CD4-positive, CD25-positive, alpha-beta regulatory T cell (primary cell): ENCODE results near the gene IFNG. TPM values are rescaled to one million over a fixed set of nuclear protein-coding genes. Genes with fewer than 3 reads are reported as not detected.
"Not testable (repeated sequence)": the region's sequence is repeated elsewhere in the genome, so short reads cannot be mapped to it uniquely, and the experiment has no call there.

Experiments
- ATAC-seq, 2 donors: fragments of 150-1000 bp; cut with Tn5 transposase; one replicate each; pipeline ENCODE4 v1.10.0; 2021; ENCODE audit warnings: low read depth in 2 of 2, moderate number of reproducible peaks in 2 of 2, moderate library complexity in 1 of 2
- DNase-seq, 3 donors: peaks; one replicate each; pipeline versions ENCODE4 v3.0.0 to v3.0.0-alpha.2; 2012 to 2022; ENCODE audit warnings: mixed read lengths in 1 of 3
- H3K27ac ChIP-seq: one replicate; pipeline ENCODE4 v1.7.0; 2013; ENCODE audit warnings: mild to moderate bottlenecking, low read length; ENCODE audit not compliant: insufficient read depth, poor library complexity, severe bottlenecking
- H3K27me3 ChIP-seq: one replicate; pipeline ENCODE4 v1.7.0; 2013; ENCODE audit warnings: low read length; ENCODE audit not compliant: control insufficient read depth, insufficient read depth
- H3K36me3 ChIP-seq: one replicate; pipeline ENCODE4 v1.7.0; 2013; ENCODE audit warnings: mild to moderate bottlenecking, low read length, moderate library complexity; ENCODE audit not compliant: control insufficient read depth, insufficient read depth
- H3K4me1 ChIP-seq: 2 replicates; pipeline ENCODE4 v1.7.0; 2013; ENCODE audit warnings: mild to moderate bottlenecking, low read length; ENCODE audit not compliant: insufficient read depth, control insufficient read depth, poor library complexity, severe bottlenecking
- H3K4me3 ChIP-seq: one replicate; pipeline ENCODE4 v1.7.0; 2013; ENCODE audit warnings: low read depth, mild to moderate bottlenecking, low read length, moderate library complexity
- H3K9me3 ChIP-seq, 2 experiments: 1 replicate in 1 of 2; 2 replicates in 1 of 2; pipeline ENCODE4 v1.7.0; 2013; ENCODE audit warnings: low read length in 2 of 2, mild to moderate bottlenecking in 1 of 2, moderate library complexity in 1 of 2; ENCODE audit not compliant: control insufficient read depth in 2 of 2
- H3K27ac Mint-ChIP-seq, 3 donors: one replicate each; pipeline ENCODE4 v1.8.0; 2020 to 2022; ENCODE audit warnings: mild to moderate bottlenecking in 3 of 3, mixed read lengths in 3 of 3, moderate library complexity in 2 of 3
- H3K27me3 Mint-ChIP-seq: one replicate; pipeline ENCODE4 v1.8.0; 2022; ENCODE audit warnings: mild to moderate bottlenecking, mixed read lengths
- H3K36me3 Mint-ChIP-seq: one replicate; pipeline ENCODE4 v1.8.0; 2020; ENCODE audit warnings: mixed read lengths
- H3K4me1 Mint-ChIP-seq, 4 donors: one replicate each; pipeline ENCODE4 v1.8.0; 2020 to 2022; ENCODE audit warnings: mixed read lengths in 4 of 4, mild to moderate bottlenecking in 1 of 4
- H3K4me3 Mint-ChIP-seq, 4 donors: one replicate each; pipeline ENCODE4 v1.8.0; 2020 to 2022; ENCODE audit warnings: mild to moderate bottlenecking in 4 of 4, mixed read lengths in 4 of 4, moderate library complexity in 3 of 4
- H3K9me3 Mint-ChIP-seq, 7 donors: one replicate each; pipeline ENCODE4 v1.8.0; 2020 to 2022; ENCODE audit warnings: mixed read lengths in 7 of 7, mild to moderate bottlenecking in 3 of 7, moderate library complexity in 2 of 7
- polyA plus RNA-seq, 4 donors: library from polyadenylated mRNA; unstranded; fragments of 300-500 nt; fragmentation: Illumina TruSeq; gene quantifications; one replicate each; pipeline ENCODE4 v1.2.3, GENCODE V29; 2021
- total RNA-seq: library from RNA; stranded (reverse); gene quantifications from one replicate; pipeline ENCODE4 v1.2.3, GENCODE V29; 2022

Gene IFNG
- total RNA-seq (15.0 TPM), polyA plus RNA-seq (1 to 10 TPM in 1 of 4 donors, under 1 TPM in 3; 0.83 to 3.2 (median 0.89) TPM)

DNA sequence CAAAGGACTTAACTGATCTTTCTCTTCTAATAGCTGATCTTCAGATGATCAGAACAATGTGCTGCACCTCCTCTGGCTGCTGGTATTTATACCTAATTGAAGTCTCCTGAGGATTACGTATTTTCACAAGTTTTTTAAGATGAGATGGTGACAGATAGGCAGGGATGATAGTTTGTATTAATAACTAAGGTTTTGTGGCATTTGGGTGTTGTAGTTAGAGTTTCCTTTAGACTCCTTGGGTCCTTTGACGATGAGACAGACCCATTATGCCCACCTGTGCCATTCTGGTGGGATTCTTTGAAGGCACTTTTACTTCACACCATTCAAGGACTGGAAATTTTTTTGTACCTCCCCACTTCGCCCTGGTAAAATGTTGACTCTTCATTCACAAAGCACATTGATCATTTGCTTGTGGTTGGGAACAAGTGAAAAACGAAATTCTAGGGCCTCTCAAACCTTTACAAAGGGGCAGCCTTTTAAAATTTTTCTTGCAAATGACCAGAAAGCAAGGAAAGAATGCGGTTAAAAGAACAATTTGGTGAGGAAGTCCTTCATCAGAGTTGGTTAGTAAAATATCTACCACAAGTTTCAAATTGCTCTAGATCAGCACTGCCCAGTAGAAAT, at the start of gene IFNG:
TSS of gene IFNG (minus strand) at position 60 of the 624 bp plus-strand sequence. CDS start 125 bp downstream, outside the sequence.
- Histone ChIP-seq H3K4me1 (no peaks in the 10 kb centered on the region), H3K36me3 (no peaks in the 10 kb centered on the region), H3K4me3 (peak within 1 kb of the TSS; percentile 21), H3K9me3 (no peaks in the 10 kb centered on the region), H3K27ac (peak within 1 kb of the TSS; percentile 34), H3K27me3 (peaks cover 4% of the 10 kb centered on the region)
- H3K9me3 Mint-ChIP-seq: no peaks in the 10 kb centered on the region
- no peaks in the 10 kb centered on the region for H3K36me3 Mint-ChIP-seq
- DNase-seq (peak in 1 of 3 donors; percentile 13), ATAC-seq (peak in 1 of 2 donors; percentile 20)
- H3K4me1 Mint-ChIP-seq: peaks cover 0 to 18% (median 9%) of the 10 kb centered on the region in 4 donors
- H3K27me3 Mint-ChIP-seq: no peaks in the 10 kb centered on the region
- peak within 1 kb of the TSS in 1 of 4 donors; percentile 47 for H3K4me3 Mint-ChIP-seq
- H3K27ac Mint-ChIP-seq: no peak within 1 kb of the TSS

DNA sequence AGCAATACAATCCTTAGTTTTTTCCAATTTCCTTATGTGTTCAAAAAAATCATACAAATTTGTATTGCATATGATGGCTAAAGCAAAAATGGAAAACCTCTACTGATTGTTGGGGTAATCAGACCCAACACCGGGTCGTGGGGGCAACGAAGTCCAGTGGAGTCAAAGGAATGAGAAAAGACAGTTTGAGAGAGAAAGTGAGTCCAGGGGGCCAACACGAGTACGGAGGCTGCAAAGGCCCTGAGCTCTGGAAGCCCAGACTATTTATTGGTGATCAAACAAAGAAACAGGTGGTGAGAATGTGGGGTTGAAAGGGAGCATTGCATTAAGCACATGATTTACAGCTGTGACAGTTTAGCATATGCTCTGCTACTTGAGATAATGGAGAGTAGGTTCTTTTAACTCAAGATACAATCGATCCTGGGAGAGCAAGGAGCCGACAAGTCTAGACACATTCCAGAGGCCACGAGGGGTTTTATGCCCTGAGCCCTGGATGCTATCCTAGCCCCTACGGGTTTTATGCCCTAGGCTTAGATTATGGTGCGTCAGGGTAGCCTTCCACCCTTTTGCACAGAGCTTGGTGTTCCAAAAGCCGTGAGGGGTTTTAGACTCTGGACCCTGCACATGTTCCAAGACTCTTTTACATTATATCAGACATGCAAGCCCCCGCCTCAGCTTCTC, 49.6 kb upstream of the IFNG start:
- H3K36me3 Mint-ChIP-seq, H3K9me3 Mint-ChIP-seq, H3K9me3 ChIP-seq, H3K27ac Mint-ChIP-seq, H3K4me1 ChIP-seq, H3K4me3 ChIP-seq, H3K36me3 ChIP-seq, H3K4me3 Mint-ChIP-seq, H3K27ac ChIP-seq, ATAC-seq, DNase-seq: not testable (repeated sequence)
- H3K27me3 Mint-ChIP-seq: peaks cover 56% of the 10 kb centered on the region
- H3K27me3 ChIP-seq: peaks cover 19% of the 10 kb centered on the region
- H3K4me1 Mint-ChIP-seq: peaks cover 0 to 12% (median 9%) of the 10 kb centered on the region in 4 donors

DNA sequence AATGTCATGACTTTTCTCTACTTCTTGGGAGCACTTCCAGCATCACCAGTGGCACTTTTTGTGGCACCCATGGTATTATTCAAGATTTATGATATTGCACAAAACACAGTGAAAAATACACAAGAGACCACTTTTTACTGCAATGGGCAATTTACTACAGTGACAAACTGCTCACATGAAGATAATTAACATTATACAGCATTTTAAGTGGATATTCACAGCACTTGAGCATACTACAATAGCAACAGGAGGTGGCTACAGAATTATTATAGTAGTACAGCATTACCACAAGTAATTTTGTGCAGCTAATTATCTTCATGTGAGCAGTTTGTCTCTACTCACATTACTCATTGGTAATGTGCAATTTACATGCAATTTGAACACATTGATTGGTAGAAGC, 47.7 kb upstream of the IFNG start:
- Mint-ChIP-seq H3K4me1 (peaks cover 16 to 27% (median 18%) of the 10 kb centered on the region in 4 donors), H3K27me3 (peaks cover 37% of the 10 kb centered on the region), H3K27ac (no peak overlapping the region), H3K9me3 (no peaks in the 10 kb centered on the region), H3K4me3 (no peak overlapping the region), H3K36me3 (no peaks in the 10 kb centered on the region)
- Histone ChIP-seq H3K4me1 (peaks cover 12% of the 10 kb centered on the region), H3K9me3 (no peaks in the 10 kb centered on the region), H3K27ac (no peak overlapping the region), H3K36me3 (no peaks in the 10 kb centered on the region), H3K4me3 (no peak overlapping the region), H3K27me3 (peaks cover 16% of the 10 kb centered on the region)
- ATAC-seq (no peak), DNase-seq (no peak)

DNA sequence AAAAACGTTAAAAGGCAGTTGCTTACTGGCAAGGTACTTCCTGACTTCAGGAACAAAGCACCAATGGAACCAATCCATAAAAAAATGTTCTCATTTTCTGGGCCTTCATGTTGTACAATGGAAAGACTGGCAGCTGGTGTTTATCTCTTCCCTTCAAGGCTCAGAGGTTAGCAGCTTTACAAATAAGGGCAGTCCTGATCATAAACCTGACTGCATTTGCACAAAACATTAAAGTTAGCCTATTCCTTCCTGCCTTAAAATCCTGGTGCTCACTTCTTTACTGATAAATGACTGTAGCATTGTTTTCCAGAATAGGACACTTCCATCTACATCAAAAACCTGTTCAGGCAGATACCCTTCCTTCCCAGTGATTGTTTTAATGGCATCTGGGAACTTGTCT, 46.9 kb upstream of the IFNG start:
- H3K4me1 ChIP-seq: peaks cover 12% of the 10 kb centered on the region
- H3K4me1 Mint-ChIP-seq: peaks cover 14 to 23% (median 16%) of the 10 kb centered on the region in 4 donors
- peaks cover 15% of the 10 kb centered on the region for H3K27me3 ChIP-seq
- H3K27ac ChIP-seq: no peak overlapping the region
- H3K4me3 ChIP-seq: no peak overlapping the region
- H3K9me3 ChIP-seq: no peaks in the 10 kb centered on the region
- DNase-seq: no peak
- H3K27ac Mint-ChIP-seq: no peak overlapping the region
- no peaks in the 10 kb centered on the region for H3K9me3 Mint-ChIP-seq
- H3K36me3 ChIP-seq: no peaks in the 10 kb centered on the region
- ATAC-seq: no peak
- no peak overlapping the region for H3K4me3 Mint-ChIP-seq
- H3K36me3 Mint-ChIP-seq: no peaks in the 10 kb centered on the region
- peaks cover 32% of the 10 kb centered on the region for H3K27me3 Mint-ChIP-seq

DNA sequence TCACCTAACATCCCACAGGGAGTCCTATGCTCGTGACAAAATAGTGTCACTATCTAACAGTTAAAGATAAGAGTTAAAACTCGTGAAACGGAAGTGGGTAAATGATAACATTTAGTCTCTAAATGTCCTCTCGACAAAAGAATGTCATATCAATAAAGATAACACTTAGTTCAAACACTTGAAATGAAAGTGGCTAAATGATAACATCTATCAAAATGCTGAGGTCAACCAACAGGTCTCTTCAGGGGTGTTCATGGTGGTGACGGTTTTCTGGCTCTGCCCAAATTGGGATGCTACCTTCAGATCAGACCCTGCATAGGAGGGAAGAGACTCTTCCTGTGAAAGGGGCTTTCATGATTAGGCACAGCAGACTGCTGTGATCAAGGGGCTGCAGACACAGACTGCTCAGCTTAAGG, 43.9 kb upstream of the IFNG start:
- peak in 2 of 3 donors; percentile 23 to 53 for DNase-seq
- peak; percentile 28 to 62 for ATAC-seq
- Mint-ChIP-seq H3K4me1 (peaks cover 8 to 24% (median 15%) of the 10 kb centered on the region in 4 donors), H3K4me3 (peak overlapping the region in 1 of 4 donors; percentile 47), H3K27ac (peak overlapping the region; percentile 41 to 50 (median 47)), H3K27me3 (peaks cover 23% of the 10 kb centered on the region), H3K9me3 (no peaks in the 10 kb centered on the region), H3K36me3 (no peaks in the 10 kb centered on the region)
- Histone ChIP-seq H3K4me1 (peaks cover 12% of the 10 kb centered on the region), H3K27ac (peak overlapping the region; percentile 36), H3K9me3 (no peaks in the 10 kb centered on the region), H3K27me3 (peaks cover 15% of the 10 kb centered on the region), H3K36me3 (no peaks in the 10 kb centered on the region), H3K4me3 (peak overlapping the region; percentile 16)

DNA sequence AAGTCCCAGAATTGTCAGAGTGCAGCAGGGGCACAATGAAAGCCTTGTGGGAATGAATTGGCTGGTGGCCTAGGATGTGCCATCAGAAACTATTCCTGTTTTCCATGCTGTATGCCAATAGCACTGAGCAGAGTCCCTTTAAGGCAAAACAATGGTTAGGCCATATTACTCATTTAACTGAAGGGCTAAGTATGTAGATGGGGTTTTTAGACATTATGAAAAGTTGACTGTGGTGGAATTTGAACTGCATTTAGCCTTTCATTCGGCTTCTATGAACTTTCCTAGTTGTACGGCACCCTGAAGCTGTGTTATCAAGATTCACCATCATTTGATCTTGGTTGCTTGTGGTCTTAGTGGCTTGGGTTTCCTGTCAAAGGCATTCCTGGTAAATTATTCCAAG, 41.3 kb upstream of the IFNG start:
- Histone ChIP-seq H3K27ac (no peak overlapping the region), H3K36me3 (no peaks in the 10 kb centered on the region), H3K27me3 (peaks cover 3% of the 10 kb centered on the region), H3K9me3 (no peaks in the 10 kb centered on the region), H3K4me1 (peaks cover 12% of the 10 kb centered on the region), H3K4me3 (no peak overlapping the region)
- Mint-ChIP-seq H3K27ac (no peak overlapping the region), H3K9me3 (no peaks in the 10 kb centered on the region), H3K4me3 (no peak overlapping the region), H3K27me3 (peaks cover 8% of the 10 kb centered on the region), H3K4me1 (peaks cover 8 to 24% (median 13%) of the 10 kb centered on the region in 4 donors), H3K36me3 (no peaks in the 10 kb centered on the region)
- no peak for DNase-seq
- ATAC-seq: no peak

DNA sequence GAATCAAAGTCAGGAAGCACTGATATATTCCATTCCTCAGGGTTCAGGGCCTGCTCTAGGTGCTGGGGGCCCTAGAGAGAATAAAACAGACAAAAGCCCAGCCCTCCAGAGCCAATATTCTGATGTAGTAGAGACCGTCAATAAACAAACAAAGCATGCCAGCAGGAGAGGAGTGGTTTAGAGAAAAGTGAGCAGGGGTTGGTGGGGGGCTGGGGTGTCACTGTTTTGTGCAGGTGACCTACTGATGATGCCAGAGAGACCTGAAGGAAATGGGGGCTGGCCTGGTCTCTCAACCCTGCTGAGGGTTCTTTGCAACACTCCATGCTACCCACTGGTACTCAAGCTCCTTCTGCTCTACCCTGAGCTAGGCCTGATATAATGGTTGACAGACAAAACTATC, 39.6 kb upstream of the IFNG start:
- Mint-ChIP-seq H3K4me3 (no peak overlapping the region), H3K27me3 (peaks cover 4% of the 10 kb centered on the region), H3K4me1 (peaks cover 8 to 24% (median 13%) of the 10 kb centered on the region in 4 donors), H3K36me3 (no peaks in the 10 kb centered on the region), H3K9me3 (peaks cover 0 to 3% (median 0%) of the 10 kb centered on the region in 7 donors), H3K27ac (no peak overlapping the region)
- DNase-seq: no peak
- ATAC-seq: no peak
- Histone ChIP-seq H3K4me3 (no peak overlapping the region), H3K27me3 (peaks cover 2% of the 10 kb centered on the region), H3K4me1 (peaks cover 12% of the 10 kb centered on the region), H3K36me3 (no peaks in the 10 kb centered on the region), H3K9me3 (no peaks in the 10 kb centered on the region), H3K27ac (no peak overlapping the region)
